H9 (cell line): Measurements from ENCODE around the gene SLC22A3. TPM values are rescaled to one million over a fixed set of nuclear protein-coding genes. Genes with fewer than 3 reads are reported as not detected.

Experiments
- DNase-seq: peaks from one replicate; pipeline ENCODE4 v3.0.0-alpha.2; 2017
- H2AFZ ChIP-seq: one replicate; pipeline ENCODE4 v1.6.1; 2013; ENCODE audit warnings: mild to moderate bottlenecking, low read length, control low read depth, moderate library complexity
- H2AK5ac ChIP-seq: 2 replicates; pipeline ENCODE4 v1.6.1; 2013; ENCODE audit warnings: low read length, control low read depth, mixed read lengths; ENCODE audit not compliant: insufficient read length
- H2BK120ac ChIP-seq: one replicate; pipeline ENCODE4 v1.6.1; 2013; ENCODE audit warnings: low read depth, mild to moderate bottlenecking, low read length, control low read depth, inconsistent platforms; ENCODE audit not compliant: poor library complexity, severe bottlenecking
- H2BK12ac ChIP-seq: 2 replicates; pipeline ENCODE4 v1.6.1; 2013; ENCODE audit warnings: low read length, control low read depth, mixed read lengths, low read depth; ENCODE audit not compliant: insufficient read length
- H2BK15ac ChIP-seq: 2 replicates; pipeline ENCODE4 v1.6.1; 2013; ENCODE audit warnings: low read depth, low read length, control low read depth
- H2BK20ac ChIP-seq: one replicate; pipeline ENCODE4 v1.6.1; 2013; ENCODE audit warnings: low read depth, mild to moderate bottlenecking, low read length, control low read depth, inconsistent platforms; ENCODE audit not compliant: poor library complexity, severe bottlenecking
- H2BK5ac ChIP-seq: 2 replicates; pipeline ENCODE4 v1.6.1; 2013; ENCODE audit warnings: low read length, control low read depth, mixed read lengths; ENCODE audit not compliant: insufficient read length
- H3K14ac ChIP-seq: 2 replicates; pipeline ENCODE4 v1.6.1; 2013; ENCODE audit warnings: low read length, control low read depth; ENCODE audit not compliant: insufficient read depth
- H3K18ac ChIP-seq: 2 replicates; pipeline ENCODE4 v1.6.1; 2013; ENCODE audit warnings: low read depth, mild to moderate bottlenecking, mixed read lengths, low read length, control low read depth; ENCODE audit not compliant: insufficient read length
- H3K23ac ChIP-seq: 2 replicates; pipeline ENCODE4 v1.6.1; 2013; ENCODE audit warnings: low read length, control low read depth, mixed read lengths, low read depth; ENCODE audit not compliant: insufficient read length
- H3K23me2 ChIP-seq: 2 replicates; pipeline ENCODE4 v1.6.1; 2013; ENCODE audit warnings: low read depth, mild to moderate bottlenecking, mixed read lengths, low read length, control low read depth; ENCODE audit not compliant: insufficient read length, poor library complexity, severe bottlenecking
- H3K27ac ChIP-seq: 2 replicates; pipeline ENCODE4 v1.5.1; 2013; ENCODE audit warnings: low read length, control low read depth, mixed read lengths, low read depth; ENCODE audit not compliant: insufficient read length
- H3K27me3 ChIP-seq: 2 replicates; pipeline ENCODE4 v1.6.1; 2013; ENCODE audit warnings: low read length, control low read depth, inconsistent platforms; ENCODE audit not compliant: insufficient read depth
- H3K4ac ChIP-seq: 2 replicates; pipeline ENCODE4 v1.6.1; 2013; ENCODE audit warnings: low read depth, mild to moderate bottlenecking, control low read depth, inconsistent platforms, low read length, moderate library complexity
- H3K4me1 ChIP-seq: 2 replicates; pipeline ENCODE4 v1.6.1; 2013; ENCODE audit warnings: low read length, control low read depth, inconsistent platforms; ENCODE audit not compliant: insufficient read depth
- H3K4me2 ChIP-seq: 2 replicates; pipeline ENCODE4 v1.6.1; 2013; ENCODE audit warnings: low read length, control low read depth, mixed read lengths; ENCODE audit not compliant: insufficient read length, insufficient read depth
- H3K56ac ChIP-seq: 2 replicates; pipeline ENCODE4 v1.6.1; 2013; ENCODE audit warnings: low read depth, mild to moderate bottlenecking, mixed read lengths, low read length, control low read depth; ENCODE audit not compliant: insufficient read length
- H3K79me1 ChIP-seq: 2 replicates; pipeline ENCODE4 v1.6.1; 2013; ENCODE audit warnings: low read depth, mild to moderate bottlenecking, moderate library complexity, low read length, control low read depth, inconsistent platforms; ENCODE audit not compliant: insufficient read depth, poor library complexity, severe bottlenecking
- H3K79me2 ChIP-seq: 2 replicates; pipeline ENCODE4 v1.6.1; 2013; ENCODE audit warnings: low read length, control low read depth, inconsistent platforms; ENCODE audit not compliant: insufficient read depth
- H3K9ac ChIP-seq: 2 replicates; pipeline ENCODE4 v1.6.1; 2013; ENCODE audit warnings: low read length, control low read depth, mixed read lengths; ENCODE audit not compliant: insufficient read length; ENCODE audit errors: extremely low read depth
- H3K9me3 ChIP-seq: one replicate; pipeline ENCODE4 v1.6.1; 2013; ENCODE audit warnings: low read depth, low read length, inconsistent platforms; ENCODE audit not compliant: control insufficient read depth
- H3T11ph ChIP-seq: one replicate; pipeline ENCODE4 v1.6.1; 2013; ENCODE audit warnings: mild to moderate bottlenecking, low read length, control low read depth, inconsistent platforms
- H4K20me1 ChIP-seq: one replicate; pipeline ENCODE4 v1.6.1; 2013; ENCODE audit not compliant: control insufficient read depth, insufficient read length, insufficient read depth
- H4K5ac ChIP-seq: 2 replicates; pipeline ENCODE4 v1.6.1; 2013; ENCODE audit warnings: low read depth, mild to moderate bottlenecking, mixed read lengths, low read length, control low read depth; ENCODE audit not compliant: insufficient read length
- H4K8ac ChIP-seq: replicated peaks from 2 replicates; pipeline ENCODE4 v1.6.1; 2013; ENCODE audit warnings: low read length, control low read depth, mixed read lengths, low read depth; ENCODE audit not compliant: insufficient read length
- H4K91ac ChIP-seq: 2 replicates; pipeline ENCODE4 v1.6.1; 2013; ENCODE audit warnings: low read depth, mild to moderate bottlenecking, moderate library complexity, mixed read lengths, low read length, control low read depth; ENCODE audit not compliant: insufficient read length
- H3K27ac Mint-ChIP-seq, 3 experiments: 2 replicates in 2 of 3; 3 replicates in 1 of 3; pipeline ENCODE4 v1.8.0; 2020 to 2021; ENCODE audit warnings: mixed read lengths in 3 of 3, mild to moderate bottlenecking in 1 of 3, moderate library complexity in 1 of 3
- H3K27me3 Mint-ChIP-seq: 2 replicates; pipeline ENCODE4 v1.8.0; 2021; ENCODE audit warnings: low read depth, mild to moderate bottlenecking, moderate library complexity, mixed read lengths
- H3K36me3 Mint-ChIP-seq, 3 experiments: 2 replicates in 2 of 3; 3 replicates in 1 of 3; pipeline ENCODE4 v1.8.0; 2020 to 2021; ENCODE audit warnings: low read depth in 3 of 3, mixed read lengths in 3 of 3; ENCODE audit not compliant: insufficient read depth in 1 of 3
- H3K4me1 Mint-ChIP-seq, 2 experiments: 2 replicates each; pipeline ENCODE4 v1.8.0; 2020; ENCODE audit warnings: mixed read lengths in 2 of 2
- H3K4me3 Mint-ChIP-seq, 2 experiments: 2 replicates in 1 of 2; 3 replicates in 1 of 2; pipeline ENCODE4 v1.8.0; 2020 to 2021; ENCODE audit warnings: mild to moderate bottlenecking in 2 of 2, mixed read lengths in 2 of 2, moderate library complexity in 1 of 2
- H3K9me3 Mint-ChIP-seq, 2 experiments: 2 replicates in 1 of 2; 3 replicates in 1 of 2; pipeline ENCODE4 v1.8.0; 2020; ENCODE audit warnings: mild to moderate bottlenecking in 2 of 2, mixed read lengths in 2 of 2, moderate library complexity in 1 of 2
- CTCF ChIP-seq: fragments of 200-600 bp; sonication (generic); conservative IDR thresholded peaks from 3 replicates; pipeline ENCODE4 v1.8.0; 2021; ENCODE audit warnings: antibody characterized with exemption, mild to moderate bottlenecking
- WGBS: extraction: QIAGEN DNeasy Blood & Tissue Kit; methylation state at CpG from one replicate; pipeline ENCODE4 v1.1.7; 2013; ENCODE audit warnings: missing lambda C conversion rate, low lambda C conversion rate, mixed read lengths; ENCODE audit not compliant: insufficient read length; ENCODE audit errors: extremely low coverage; 5-methylcytosine and 5-hydroxymethylcytosine counted together
- total RNA-seq: library from RNA; stranded (reverse); gene quantifications from 2 replicates; pipeline ENCODE4 v1.2.1, GENCODE V29; 2021

SLC22A3 gene
- total RNA-seq, 1 experiment from 2014 or later, result 2.7 TPM

DNA sequence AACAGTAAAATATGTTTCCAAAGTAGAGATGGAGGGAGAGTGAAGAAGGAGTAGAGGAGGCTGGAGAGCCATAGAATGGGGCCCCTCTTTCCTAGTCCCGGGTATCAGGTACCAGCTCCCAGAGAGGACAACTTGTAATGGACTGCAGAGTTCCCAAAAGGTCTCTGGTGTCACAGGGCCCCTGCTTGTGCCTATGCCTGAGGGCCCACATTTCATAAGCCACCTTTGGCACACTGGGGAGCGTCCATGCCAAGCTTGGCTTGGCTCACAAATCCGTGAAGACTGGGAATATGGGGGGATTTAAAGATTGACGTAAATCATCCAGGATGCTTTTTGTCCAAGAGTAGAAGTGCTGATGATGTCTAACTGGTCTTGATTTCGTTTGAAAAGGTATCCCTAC is 16.4 kb upstream of the SLC22A3 start:
- H3K27me3 ChIP-seq, result no peaks in the 10 kb centered on the region

More for the DNA sequence above, 16.4 kb upstream of the SLC22A3 start:
- Histone ChIP-seq H3K4me2 (no peak overlapping the region), H3K79me2 (no peaks in the 10 kb centered on the region), H2BK5ac (no peak overlapping the region), H3K79me1 (no peaks in the 10 kb centered on the region), H4K8ac (no peak overlapping the region), H3T11ph (no peak overlapping the region), H3K9me3 (no peaks in the 10 kb centered on the region), H4K20me1 (no peaks in the 10 kb centered on the region), H2AFZ (no peak overlapping the region), H2BK20ac (no peak overlapping the region), H2BK120ac (no peak overlapping the region), H3K23ac (no peak overlapping the region), H3K23me2 (no peaks in the 10 kb centered on the region), H4K91ac (no peak overlapping the region), H3K27ac (no peak overlapping the region), H3K14ac (no peak overlapping the region), H3K9ac (no peak overlapping the region), H2BK15ac (no peak overlapping the region), H2BK12ac (no peak overlapping the region), H3K56ac (no peak overlapping the region), H3K4ac (no peak overlapping the region), H3K18ac (no peak overlapping the region), H4K5ac (no peak overlapping the region), H3K4me1 (no peaks in the 10 kb centered on the region), H2AK5ac (no peak overlapping the region)
- TF ChIP-seq CTCF, result no peak
- Mint-ChIP-seq H3K36me3 (no peaks in the 10 kb centered on the region), H3K4me3 (no peak overlapping the region), H3K9me3 (no peaks in the 10 kb centered on the region), H3K4me1 (peaks cover 0 to 2% of the 10 kb centered on the region in 2 experiments; a peak in 1 of 4 replicates), H3K27me3 (peaks cover 3% of the 10 kb centered on the region), H3K27ac (no peak overlapping the region)
- no CpG with 5 or more reads among the region's 5 CpGs for WGBS
- no peak for DNase-seq
